A549 (cell line): ENCODE measurements around the gene MMP2. TPM values are rescaled to one million over a fixed set of nuclear protein-coding genes. Genes with fewer than 3 reads are reported as not detected.

Experiments used
- ATAC-seq, 2 experiments: fragments of 200-7000 bp in 1 of 2; fragments of >200 bp in 1 of 2; cut with Nextera tagmentation in 1 of 2; cut with Tn5 transposase in 1 of 2; 3 replicates each; pipeline versions ENCODE4 v1.8.0 to v1.9.1; 2018 to 2020; ENCODE audit warnings: mild to moderate bottlenecking in 1 of 2, moderate library complexity in 1 of 2
- CTCF ChIA-PET: fragments of 300-600 bp; sonication (Branson Sonifier 250); formaldehyde crosslinking; extraction: SDS; loops from one replicate; lab custom pipeline; 2021; ENCODE audit warnings: antibody characterized with exemption, inconsistent platforms; lab: Yijun Ruan, JAX
- POLR2A ChIA-PET: fragments of 350-600 bp; formaldehyde crosslinking; extraction: SDS; loops from one replicate; lab custom pipeline; 2021; ENCODE audit warnings: antibody characterized with exemption, inconsistent platforms; lab: Yijun Ruan, JAX
- DNase-seq, 2 experiments: peaks; one replicate each; pipeline versions ENCODE4 v3.0.0 to v3.0.0-alpha.2; 2011 to 2016; ENCODE audit warnings: low read depth in 1 of 2, low spot score in 1 of 2
- FAIRE-seq: peaks from 2 replicates; lab custom pipeline; 2011; peaks lifted over from hg19 to GRCh38; lab: Jason Lieb, UNC
- H3K27ac ChIP-seq, 2 experiments: fragments of >200 bp; sonication (Bioruptor Twin); formaldehyde crosslinking; 3 replicates each; pipeline ENCODE4 v1.5.1; 2016 to 2017
- H3K4me1 ChIP-seq: fragments of >200 bp; sonication (Bioruptor Twin); formaldehyde crosslinking; 3 replicates; pipeline ENCODE4 v1.6.1; 2016
- H3K4me2 ChIP-seq: fragments of >200 bp; sonication (Bioruptor Twin); formaldehyde crosslinking; 3 replicates; pipeline ENCODE4 v1.6.1; 2016
- H3K4me3 ChIP-seq: fragments of >200 bp; sonication (Bioruptor Twin); formaldehyde crosslinking; 3 replicates; pipeline ENCODE4 v1.5.1; 2016
- H3K9me3 ChIP-seq: fragments of >200 bp; sonication (Bioruptor Twin); formaldehyde crosslinking; 3 replicates; pipeline ENCODE4 v1.6.1; 2016
- ATOH8 ChIP-seq: fragments of 250-450 bp; sonication (Bioruptor Pico); IDR thresholded peaks from 2 replicates; pipeline ENCODE4 v1.5.0; 2020; ENCODE audit warnings: low read depth, mild to moderate bottlenecking, moderate library complexity
- BCL3 ChIP-seq: fragments of >200 bp; sonication (Bioruptor Twin); formaldehyde crosslinking; IDR thresholded peaks from 3 replicates; pipeline ENCODE4 v1.6.1; 2016
- BHLHE40 ChIP-seq: IDR thresholded peaks from 2 replicates; pipeline ENCODE4 v1.6.1; 2012; ENCODE audit warnings: low read depth, low read length, inconsistent platforms
- CBX2 ChIP-seq: fragments of 200-600 bp; sonication (generic); IDR thresholded peaks from 2 replicates; pipeline ENCODE4 v1.6.1; 2016; ENCODE audit warnings: low read depth, mild to moderate bottlenecking, borderline replicate concordance
- CBX8 ChIP-seq: fragments of 200-600 bp; sonication (generic); IDR thresholded peaks from 2 replicates; pipeline ENCODE4 v1.6.1; 2016
- CHD4 ChIP-seq: fragments of 200-600 bp; sonication (generic); IDR thresholded peaks from 2 replicates; pipeline ENCODE4 v1.6.1; 2016; ENCODE audit warnings: antibody characterized with exemption, mild to moderate bottlenecking, borderline replicate concordance
- EHF ChIP-seq: fragments of 250-450 bp; sonication (Bioruptor Pico); IDR thresholded peaks from 2 replicates; pipeline ENCODE4 v1.5.0; 2020; ENCODE audit warnings: mild to moderate bottlenecking
- EHMT2 ChIP-seq: fragments of 200-600 bp; sonication (generic); IDR thresholded peaks from 2 replicates; pipeline ENCODE4 v1.6.1; 2016; ENCODE audit warnings: antibody characterized with exemption, low read depth, mild to moderate bottlenecking, moderate library complexity
- ELK1 ChIP-seq: fragments of 150-350 bp; IDR thresholded peaks from 2 replicates; pipeline ENCODE4 v1.6.1; 2014; ENCODE audit warnings: low read depth, mild to moderate bottlenecking, low read length
- EP300 ChIP-seq, 2 experiments: fragments of >200 bp; sonication (Bioruptor Twin); formaldehyde crosslinking; IDR thresholded peaks; 2 replicates in 1 of 2; 3 replicates in 1 of 2; pipeline ENCODE4 v1.6.1; 2016 to 2017
- HDAC2 ChIP-seq: fragments of 200-600 bp; sonication (generic); IDR thresholded peaks from 2 replicates; pipeline ENCODE4 v1.6.1; 2016
- HES2 ChIP-seq: fragments of >200 bp; sonication (Bioruptor Twin); formaldehyde crosslinking; IDR thresholded peaks from 2 replicates; pipeline ENCODE4 v1.6.1; 2016
- KDM1A ChIP-seq: fragments of 200-600 bp; sonication (generic); IDR thresholded peaks from 2 replicates; pipeline ENCODE4 v1.6.1; 2016; ENCODE audit warnings: low read depth, mild to moderate bottlenecking
- MAX ChIP-seq: IDR thresholded peaks from 2 replicates; pipeline ENCODE4 v1.6.1; 2012
- MAZ ChIP-seq: fragments of 150-350 bp; IDR thresholded peaks from 2 replicates; pipeline ENCODE4 v1.6.1; 2014; ENCODE audit warnings: antibody characterized with exemption, low read depth, low read length, borderline replicate concordance
- MYC ChIP-seq: IDR thresholded peaks from 2 replicates; pipeline ENCODE4 v1.6.1; 2012; ENCODE audit warnings: mild to moderate bottlenecking, inconsistent platforms, low read length, improper control_type of control experiment, borderline replicate concordance
- PBX3 ChIP-seq: IDR thresholded peaks from 2 replicates; pipeline ENCODE4 v1.6.1; 2012
- PHF8 ChIP-seq: fragments of 200-600 bp; sonication (generic); IDR thresholded peaks from 2 replicates; pipeline ENCODE4 v1.6.1; 2016; ENCODE audit warnings: low read depth, mild to moderate bottlenecking, antibody characterized with exemption, moderate library complexity, borderline replicate concordance
- POLR2A ChIP-seq: IDR thresholded peaks from 2 replicates; pipeline ENCODE4 v1.6.1; 2012; ENCODE audit warnings: mild to moderate bottlenecking, low read length
- POLR2AphosphoS2 ChIP-seq: conservative IDR thresholded peaks from 2 replicates; pipeline ENCODE4 v1.6.1; 2012; ENCODE audit warnings: low read length, improper control_type of control experiment, inconsistent platforms
- RARB ChIP-seq: fragments of 250-450 bp; sonication (Bioruptor Pico); IDR thresholded peaks from 2 replicates; pipeline ENCODE4 v1.8.0; 2021; ENCODE audit warnings: mild to moderate bottlenecking, moderate library complexity
- REST ChIP-seq: fragments of 200-600 bp; sonication (generic); IDR thresholded peaks from 2 replicates; pipeline ENCODE4 v1.6.1; 2016; ENCODE audit warnings: antibody characterized with exemption, mild to moderate bottlenecking, moderate library complexity
- SMC3 ChIP-seq: fragments of >200 bp; sonication (Bioruptor Twin); formaldehyde crosslinking; IDR thresholded peaks from 3 replicates; pipeline ENCODE4 v1.6.1; 2018; ENCODE audit warnings: inconsistent platforms
- SREBF2 ChIP-seq: fragments of 450-650 bp; IDR thresholded peaks from 2 replicates; pipeline ENCODE4 v1.6.1; 2014; ENCODE audit warnings: mild to moderate bottlenecking, moderate library complexity
- TP53 ChIP-seq: fragments of 250-450 bp; sonication (Bioruptor Pico); IDR thresholded peaks from 2 replicates; pipeline ENCODE4 v1.5.0; 2021; ENCODE audit warnings: mild to moderate bottlenecking, moderate library complexity
- USF2 ChIP-seq: fragments of 450-650 bp; IDR thresholded peaks from 2 replicates; pipeline ENCODE4 v1.6.1; 2014; ENCODE audit warnings: antibody characterized with exemption
- ZC3H11A ChIP-seq: fragments of 450-650 bp; IDR thresholded peaks from 2 replicates; pipeline ENCODE4 v1.6.1; 2014; ENCODE audit warnings: antibody characterized with exemption, mild to moderate bottlenecking
- ZFP36 ChIP-seq: fragments of 450-650 bp; IDR thresholded peaks from 2 replicates; pipeline ENCODE4 v1.6.1; 2014; ENCODE audit warnings: borderline replicate concordance; ENCODE audit not compliant: partially characterized antibody
- ZSCAN20 ChIP-seq: fragments of 250-450 bp; sonication (Bioruptor Pico); IDR thresholded peaks from 2 replicates; pipeline ENCODE4 v1.8.0; 2022; ENCODE audit warnings: mild to moderate bottlenecking, moderate library complexity
- WGBS: methylation state at CpG from one replicate; pipeline ENCODE4 v1.1.6; 2017; ENCODE audit errors: missing lambda C conversion rate; 5-methylcytosine and 5-hydroxymethylcytosine counted together
- polyA plus RNA-seq, 4 experiments: library from polyadenylated mRNA; depleted of rRNA in 3 of 4; stranded (reverse); fragments of >200 nt; fragmentation: RNase III in 1 of 4; extraction: RNeasy Plus Mini Kit Qiagen cat#74134 plus additional on column Dnase treatment in 1 of 4; gene quantifications; 2 replicates in 3 of 4; 3 replicates in 1 of 4; pipeline ENCODE4 v1.2.3, GENCODE V29; 2011 to 2017

MMP2 gene
- polyA plus RNA-seq, 2 of the 4 experiments (the other 2 are of a cell fraction), result 11.5 to 11.8 TPM

- 29% methylated on average over 19 of the region's 19 CpGs for WGBS
- Histone ChIP-seq H3K4me1 (peaks cover under 1% of the 10 kb centered on the region; the same call in 1 of the 3 replicates), H3K4me2 (peak overlapping the region; percentile 69), H3K4me3 (no peak overlapping the region), H3K9me3 (no peaks in the 10 kb centered on the region), H3K27ac (no peak overlapping the region)
- ATAC-seq, result peak; percentile 86 to 96
- ChIA-PET POLR2A (no interaction called here), CTCF (interaction anchor here (0.6 to 16.8 kb wide), 98 partner anchors 10 to 1921 kb away, joined by 3 to 554 read pairs (median 5); partner anchors contain the start of gene CAPNS2)
- peak; percentile 74 to 82 for DNase-seq
- no peak for FAIRE-seq
- TF ChIP-seq BHLHE40, result no peak
- TF ChIP-seq USF2, result no peak
- no peak for TF ChIP-seq HDAC2
- TF ChIP-seq EP300 (IDR thresholded peaks at IDR 0.05), result no peak
- no peak for TF ChIP-seq ZFP36
- TF ChIP-seq RARB (CRISPR knock-in tag), result no peak
- TF ChIP-seq CBX2, result no peak
- TF ChIP-seq MAX, result no peak
- TF ChIP-seq HES2, result no peak
- TF ChIP-seq POLR2AphosphoS2, result no peak
- no peak for TF ChIP-seq ELK1
- peak; percentile 100 for TF ChIP-seq SMC3
- no peak for TF ChIP-seq REST
- TF ChIP-seq PHF8, result no peak
- no peak for TF ChIP-seq BCL3
- TF ChIP-seq SREBF2, result no peak
- TF ChIP-seq CBX8, result no peak
- TF ChIP-seq MAZ, result peak; percentile 37; the same call in 1 of the 2 replicates
- TF ChIP-seq EHF (CRISPR knock-in tag), result no peak
- TF ChIP-seq KDM1A, result no peak
- TF ChIP-seq CHD4, result no peak
- TF ChIP-seq TP53 (CRISPR knock-in tag), result no peak
- no peak for TF ChIP-seq POLR2A
- no peak for TF ChIP-seq ATOH8 (CRISPR knock-in tag)
- TF ChIP-seq ZC3H11A, result no peak
- TF ChIP-seq ZSCAN20 (CRISPR knock-in tag), result no peak
- TF ChIP-seq PBX3, result no peak
- no peak for TF ChIP-seq EHMT2
- TF ChIP-seq MYC, result 0 out of 2 replicates have a peak, but pooled peaks have one; percentile 28
Observed at GRCh38 chr16:55465077-55465896, 13.7 kb upstream of the MMP2 start.
